NB4 (cell line): ENCODE measurements around the gene ATAD1.
A peak's percentile ranks its signal among the peaks of the same experiment; 100 is the strongest.

Experiments used
- DNase-seq: peaks from one replicate; pipeline ENCODE4 v3.0.0; 2010; ENCODE audit warnings: low read depth
- H3K4me3 ChIP-seq: one replicate; pipeline ENCODE4 v1.5.1; 2011; ENCODE audit warnings: mild to moderate bottlenecking, low read depth, low read length, moderate library complexity
- MYC ChIP-seq: IDR thresholded peaks from 2 replicates; pipeline ENCODE4 v1.6.1; 2011; ENCODE audit warnings: low read depth, low read length
- POLR2A ChIP-seq: IDR thresholded peaks from 2 replicates; pipeline ENCODE4 v1.6.1; 2011; ENCODE audit warnings: mild to moderate bottlenecking; ENCODE audit not compliant: insufficient read length; ENCODE audit errors: extremely low read depth
- TF ChIP-seq, protein P1 (sequence below): IDR thresholded peaks from one replicate; pipeline ENCODE4 v1.5.1; 2012; ENCODE audit warnings: low read depth, low read length
- TF ChIP-seq, protein P2 (sequence below): IDR thresholded peaks from 2 replicates; pipeline ENCODE4 v1.6.1; 2011; ENCODE audit warnings: low read depth, low read length

ATAD1 gene

DNA sequence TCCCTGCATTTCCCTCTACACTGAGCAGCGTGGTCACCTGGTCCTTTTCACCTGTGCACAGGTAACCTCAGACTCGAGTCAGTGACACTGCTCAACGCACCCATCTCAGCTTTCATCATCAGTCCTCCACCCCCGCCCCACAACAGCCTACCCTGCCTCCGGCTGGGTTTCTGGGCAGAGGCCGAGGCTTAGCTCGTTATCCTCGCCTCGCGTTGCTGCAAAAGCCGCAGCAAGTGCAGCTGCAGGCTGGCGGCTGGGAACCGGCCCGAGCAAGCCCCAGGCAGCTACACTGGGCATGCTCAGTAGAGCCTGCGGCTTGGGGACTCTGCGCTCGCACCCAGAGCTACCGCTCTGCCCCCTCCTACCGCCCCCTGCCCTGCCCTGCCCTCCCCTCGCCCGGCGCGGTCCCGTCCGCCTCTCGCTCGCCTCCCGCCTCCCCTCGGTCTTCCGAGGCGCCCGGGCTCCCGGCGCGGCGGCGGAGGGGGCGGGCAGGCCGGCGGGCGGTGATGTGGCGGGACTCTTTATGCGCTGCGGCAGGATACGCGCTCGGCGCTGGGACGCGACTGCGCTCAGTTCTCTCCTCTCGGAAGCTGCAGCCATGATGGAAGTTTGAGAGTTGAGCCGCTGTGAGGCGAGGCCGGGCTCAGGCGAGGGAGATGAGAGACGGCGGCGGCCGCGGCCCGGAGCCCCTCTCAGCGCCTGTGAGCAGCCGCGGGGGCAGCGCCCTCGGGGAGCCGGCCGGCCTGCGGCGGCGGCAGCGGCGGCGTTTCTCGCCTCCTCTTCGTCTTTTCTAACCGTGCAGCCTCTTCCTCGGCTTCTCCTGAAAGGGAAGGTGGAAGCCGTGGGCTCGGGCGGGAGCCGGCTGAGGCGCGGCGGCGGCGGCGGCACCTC is 45.3 kb upstream of the ATAD1 start, which contains the start of the genes KLLN and PTEN:
KLLN (minus strand) TSS at position 481 of the 891 bp plus-strand sequence. CDS start 1,046 bp downstream, outside the sequence.
PTEN (plus strand) TSS at position 573 of the 891 bp plus-strand sequence. CDS start 845 bp downstream, outside the sequence.
- peak; percentile 71 for TF ChIP-seq POLR2A
- TF ChIP-seq MYC: peak; percentile 26
- TF ChIP-seq, protein P1, sequence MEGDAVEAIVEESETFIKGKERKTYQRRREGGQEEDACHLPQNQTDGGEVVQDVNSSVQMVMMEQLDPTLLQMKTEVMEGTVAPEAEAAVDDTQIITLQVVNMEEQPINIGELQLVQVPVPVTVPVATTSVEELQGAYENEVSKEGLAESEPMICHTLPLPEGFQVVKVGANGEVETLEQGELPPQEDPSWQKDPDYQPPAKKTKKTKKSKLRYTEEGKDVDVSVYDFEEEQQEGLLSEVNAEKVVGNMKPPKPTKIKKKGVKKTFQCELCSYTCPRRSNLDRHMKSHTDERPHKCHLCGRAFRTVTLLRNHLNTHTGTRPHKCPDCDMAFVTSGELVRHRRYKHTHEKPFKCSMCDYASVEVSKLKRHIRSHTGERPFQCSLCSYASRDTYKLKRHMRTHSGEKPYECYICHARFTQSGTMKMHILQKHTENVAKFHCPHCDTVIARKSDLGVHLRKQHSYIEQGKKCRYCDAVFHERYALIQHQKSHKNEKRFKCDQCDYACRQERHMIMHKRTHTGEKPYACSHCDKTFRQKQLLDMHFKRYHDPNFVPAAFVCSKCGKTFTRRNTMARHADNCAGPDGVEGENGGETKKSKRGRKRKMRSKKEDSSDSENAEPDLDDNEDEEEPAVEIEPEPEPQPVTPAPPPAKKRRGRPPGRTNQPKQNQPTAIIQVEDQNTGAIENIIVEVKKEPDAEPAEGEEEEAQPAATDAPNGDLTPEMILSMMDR: no peak
- TF ChIP-seq, protein P2, sequence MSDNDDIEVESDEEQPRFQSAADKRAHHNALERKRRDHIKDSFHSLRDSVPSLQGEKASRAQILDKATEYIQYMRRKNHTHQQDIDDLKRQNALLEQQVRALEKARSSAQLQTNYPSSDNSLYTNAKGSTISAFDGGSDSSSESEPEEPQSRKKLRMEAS: peak; percentile 57; the same call in 1 of the 2 replicates
- peak; percentile 97 for DNase-seq
- H3K4me3 ChIP-seq: peak within 1 kb of the TSS; percentile 92

DNA sequence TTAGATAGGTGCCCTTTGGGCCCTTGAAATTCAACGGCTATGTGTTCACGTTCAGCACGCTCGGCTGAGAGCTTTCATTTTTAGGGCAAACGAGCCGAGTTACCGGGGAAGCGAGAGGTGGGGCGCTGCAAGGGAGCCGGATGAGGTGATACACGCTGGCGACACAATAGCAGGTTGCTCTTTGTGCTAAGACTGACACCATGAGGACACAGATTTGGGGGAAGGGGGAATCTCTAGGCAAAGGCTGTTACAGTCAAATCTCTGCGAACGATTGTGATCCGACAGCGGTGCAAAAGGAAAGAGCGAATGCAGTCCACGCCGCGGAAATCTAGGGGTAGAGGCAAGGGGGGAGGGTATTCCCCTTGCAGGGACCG is 44.6 kb upstream of the ATAD1 start:
- peak overlapping the region; percentile 92 for H3K4me3 ChIP-seq
- no peak for DNase-seq
- TF ChIP-seq, protein P2: no peak
- no peak for TF ChIP-seq MYC
- no peak for TF ChIP-seq POLR2A
- TF ChIP-seq, protein P1: no peak

DNA sequence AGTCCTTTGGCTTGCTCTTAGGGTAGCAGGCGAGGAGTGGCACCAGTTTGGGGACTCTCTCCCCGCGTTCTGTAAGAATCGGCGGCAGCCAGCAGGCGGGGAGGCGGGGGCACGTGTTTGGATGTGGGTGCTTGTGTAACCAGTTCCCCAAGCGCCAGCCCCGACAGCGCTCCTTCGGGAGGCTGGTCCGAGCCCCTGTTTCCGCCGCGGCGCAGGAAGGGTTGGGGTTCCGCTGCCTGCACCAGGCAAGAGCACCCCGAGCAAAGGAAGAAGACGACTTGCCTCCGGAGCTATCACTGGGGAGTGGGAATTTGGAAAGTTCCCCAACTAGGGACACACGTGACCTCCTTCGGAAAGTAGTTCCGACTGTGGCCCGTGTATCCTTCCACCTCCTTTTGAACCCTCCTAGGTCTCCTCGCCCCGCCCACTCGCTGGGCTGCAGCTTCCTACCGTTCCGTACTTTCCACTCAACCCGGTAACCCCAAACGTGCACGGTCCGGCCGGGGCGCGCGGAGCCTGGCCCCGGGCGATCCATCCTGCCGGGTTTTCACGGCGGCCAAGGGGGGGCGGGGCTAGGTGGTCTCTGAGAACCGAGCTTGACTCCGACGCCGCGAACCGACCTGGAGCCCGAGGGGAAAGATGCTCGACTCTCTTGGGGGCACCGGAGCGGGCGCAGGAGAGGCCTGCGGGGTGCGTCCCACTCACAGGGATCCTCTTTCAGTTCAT is 44.1 kb upstream of the ATAD1 start:
- H3K4me3 ChIP-seq: peak overlapping the region; percentile 92
- TF ChIP-seq, protein P2: peak; percentile 94
- peak; percentile 83 for TF ChIP-seq POLR2A
- TF ChIP-seq, protein P1: no peak
- peak; percentile 97 for TF ChIP-seq MYC
- peak; percentile 99 for DNase-seq

DNA sequence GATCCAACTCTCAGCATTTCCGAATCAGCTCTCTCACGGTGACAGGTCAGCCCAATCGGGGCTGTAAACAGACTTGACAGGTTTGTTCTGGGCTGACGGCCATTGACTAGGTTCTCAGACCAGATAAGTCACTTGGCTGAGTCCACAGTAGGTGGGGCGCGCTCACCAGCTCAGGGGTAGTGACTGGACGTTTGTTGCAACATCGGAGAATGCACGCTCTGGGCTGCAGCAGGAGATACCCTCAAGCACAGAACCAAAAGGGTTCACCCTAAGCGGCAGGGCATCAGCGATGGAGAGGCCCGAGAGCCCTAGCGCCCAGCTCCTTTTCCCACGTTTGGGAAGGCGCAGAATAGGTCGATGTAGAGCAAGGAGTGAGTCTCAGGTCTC is 43.5 kb upstream of the ATAD1 start:
- TF ChIP-seq POLR2A (no peak), MYC (peak; percentile 41; the same call in 1 of the 2 replicates)
- TF ChIP-seq, protein P2: no peak
- TF ChIP-seq, protein P1: peak; percentile 30
- peak; percentile 96 for DNase-seq
- H3K4me3 ChIP-seq: peak overlapping the region; percentile 92

DNA sequence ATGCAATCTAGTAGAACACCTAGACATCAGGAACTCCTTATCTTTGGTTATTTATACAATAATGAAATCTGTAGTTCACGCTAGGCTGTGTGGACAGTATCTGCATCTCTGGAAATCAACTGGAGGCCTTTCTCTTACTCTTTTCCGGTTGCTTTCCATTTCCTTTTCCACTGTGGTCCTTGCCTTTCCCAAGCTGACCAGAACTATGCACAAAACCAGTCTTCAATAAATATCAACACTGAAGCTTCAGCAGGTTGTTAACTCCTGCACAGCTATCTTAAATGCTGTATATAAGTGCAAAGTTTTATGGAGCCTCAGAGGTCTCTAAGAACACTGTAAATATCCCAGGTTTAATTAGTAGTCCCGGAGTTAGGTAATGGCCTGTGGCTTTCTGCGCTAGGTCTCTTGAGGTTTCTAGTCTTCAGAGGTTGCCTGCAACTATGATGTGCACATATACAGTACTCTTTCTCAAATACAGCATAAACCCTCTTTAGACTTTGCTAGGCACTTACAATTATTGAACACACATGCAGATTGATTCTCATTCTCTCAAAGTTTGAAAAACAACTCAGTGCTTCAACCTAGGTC is 42.9 kb upstream of the ATAD1 start:
- TF ChIP-seq, protein P2: no peak
- no peak for TF ChIP-seq MYC
- TF ChIP-seq, protein P1: no peak
- no peak for TF ChIP-seq POLR2A
- DNase-seq: peak; percentile 82
- H3K4me3 ChIP-seq: peak overlapping the region; percentile 92
